DOHH2 (cell line): ENCODE measurements around the gene COG6.

Experiments
- H3F3A ChIP-seq: fragments of 200-600 bp; sonication (generic), shearing (Covaris generic); 2 replicates; pipeline ENCODE4 v1.6.0; 2016; ENCODE audit warnings: antibody characterized with exemption, mild to moderate bottlenecking; ENCODE audit not compliant: control insufficient read depth, insufficient read depth
- H3K27ac ChIP-seq: fragments of 200-600 bp; sonication (generic); 2 replicates; pipeline ENCODE4 v1.5.1; 2014; ENCODE audit warnings: low read depth, mild to moderate bottlenecking, low read length, moderate library complexity
- H3K27me3 ChIP-seq: fragments of 200-600 bp; sonication (generic); 2 replicates; pipeline ENCODE4 v1.6.1; 2014; ENCODE audit warnings: mild to moderate bottlenecking, low read length, mixed read lengths; ENCODE audit not compliant: control insufficient read depth
- H3K36me3 ChIP-seq: fragments of 200-600 bp; sonication (generic); 2 replicates; pipeline ENCODE4 v1.6.1; 2014; ENCODE audit warnings: mild to moderate bottlenecking, low read length, moderate library complexity, mixed read lengths; ENCODE audit not compliant: control insufficient read depth
- H3K4me1 ChIP-seq: fragments of 200-600 bp; sonication (generic); 2 replicates; pipeline ENCODE4 v1.6.1; 2014; ENCODE audit warnings: mild to moderate bottlenecking, low read length, mixed read lengths; ENCODE audit not compliant: control insufficient read depth
- H3K4me2 ChIP-seq: fragments of 200-600 bp; sonication (generic); 2 replicates; pipeline ENCODE4 v1.6.0; 2014; ENCODE audit warnings: mild to moderate bottlenecking, low read length, moderate library complexity
- H3K4me3 ChIP-seq: fragments of 200-600 bp; sonication (generic); 2 replicates; pipeline ENCODE4 v1.5.1; 2014; ENCODE audit warnings: mild to moderate bottlenecking, low read length, mixed read lengths
- H3K79me2 ChIP-seq: fragments of 200-600 bp; sonication (generic); 2 replicates; pipeline ENCODE4 v1.6.1; 2014; ENCODE audit warnings: mild to moderate bottlenecking, low read length, mixed read lengths; ENCODE audit not compliant: control insufficient read depth
- H3K9me2 ChIP-seq: fragments of 200-600 bp; sonication (generic); replicated peaks from 2 replicates; pipeline ENCODE4 v1.6.1; 2014; ENCODE audit warnings: mild to moderate bottlenecking, low read length, mixed read lengths; ENCODE audit not compliant: control insufficient read depth
- H3K9me3 ChIP-seq: fragments of 200-600 bp; sonication (generic); 2 replicates; pipeline ENCODE4 v1.6.1; 2014; ENCODE audit warnings: antibody characterized with exemption, low read length, mixed read lengths; ENCODE audit not compliant: control insufficient read depth, insufficient read depth
- H4K20me1 ChIP-seq: fragments of 200-600 bp; sonication (generic); 2 replicates; pipeline ENCODE4 v1.6.0; 2014; ENCODE audit warnings: low read depth, mild to moderate bottlenecking, antibody characterized with exemption, low read length, moderate library complexity; ENCODE audit not compliant: control insufficient read depth, insufficient read depth
- EZH2phosphoT487 ChIP-seq: fragments of 200-600 bp; sonication (generic); IDR thresholded peaks from 2 replicates; pipeline ENCODE4 v1.6.1; 2017; ENCODE audit warnings: borderline replicate concordance, mild to moderate bottlenecking, antibody characterized with exemption, low read length, moderate library complexity, mixed read lengths
- TF ChIP-seq, protein P1 (sequence below): fragments of 200-600 bp; sonication (generic); IDR thresholded peaks from one replicate; pipeline ENCODE4 v1.5.1; 2014; ENCODE audit warnings: antibody characterized with exemption, mild to moderate bottlenecking, low read depth, low read length; ENCODE audit not compliant: poor library complexity, severe bottlenecking

The COG6 gene

DNA sequence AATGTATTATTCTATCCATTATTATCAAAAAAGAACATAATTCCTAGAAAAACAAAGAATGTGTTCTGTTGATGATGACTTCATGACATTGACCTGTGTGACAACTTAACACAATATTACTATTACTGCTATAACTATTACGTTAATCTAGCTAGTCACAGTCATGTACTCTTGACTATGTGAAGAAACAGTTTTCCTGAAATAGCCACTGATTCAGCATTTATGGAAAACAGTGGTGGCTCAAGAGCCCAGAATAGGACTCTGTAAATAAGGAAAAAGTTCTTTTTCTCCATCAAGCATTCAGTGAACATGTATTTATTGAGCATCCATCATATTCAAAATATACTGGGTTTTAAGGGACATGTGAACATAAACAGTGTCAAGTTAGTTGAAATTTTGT is 93.5 kb downstream of the COG6 start:
- no peaks in the 10 kb centered on the region for H3K27me3 ChIP-seq
- H3F3A ChIP-seq = no peaks in the 10 kb centered on the region
- no peaks in the 10 kb centered on the region for H3K79me2 ChIP-seq
- H4K20me1 ChIP-seq = no peaks in the 10 kb centered on the region
- H3K9me3 ChIP-seq = no peaks in the 10 kb centered on the region
- no peaks in the 10 kb centered on the region for H3K4me1 ChIP-seq
- H3K36me3 ChIP-seq = no peaks in the 10 kb centered on the region
- no peaks in the 10 kb centered on the region for H3K9me2 ChIP-seq
- no peak overlapping the region for H3K4me2 ChIP-seq
- no peak overlapping the region for H3K4me3 ChIP-seq
- no peak overlapping the region for H3K27ac ChIP-seq
- no peak for TF ChIP-seq EZH2phosphoT487
- TF ChIP-seq, protein P1, sequence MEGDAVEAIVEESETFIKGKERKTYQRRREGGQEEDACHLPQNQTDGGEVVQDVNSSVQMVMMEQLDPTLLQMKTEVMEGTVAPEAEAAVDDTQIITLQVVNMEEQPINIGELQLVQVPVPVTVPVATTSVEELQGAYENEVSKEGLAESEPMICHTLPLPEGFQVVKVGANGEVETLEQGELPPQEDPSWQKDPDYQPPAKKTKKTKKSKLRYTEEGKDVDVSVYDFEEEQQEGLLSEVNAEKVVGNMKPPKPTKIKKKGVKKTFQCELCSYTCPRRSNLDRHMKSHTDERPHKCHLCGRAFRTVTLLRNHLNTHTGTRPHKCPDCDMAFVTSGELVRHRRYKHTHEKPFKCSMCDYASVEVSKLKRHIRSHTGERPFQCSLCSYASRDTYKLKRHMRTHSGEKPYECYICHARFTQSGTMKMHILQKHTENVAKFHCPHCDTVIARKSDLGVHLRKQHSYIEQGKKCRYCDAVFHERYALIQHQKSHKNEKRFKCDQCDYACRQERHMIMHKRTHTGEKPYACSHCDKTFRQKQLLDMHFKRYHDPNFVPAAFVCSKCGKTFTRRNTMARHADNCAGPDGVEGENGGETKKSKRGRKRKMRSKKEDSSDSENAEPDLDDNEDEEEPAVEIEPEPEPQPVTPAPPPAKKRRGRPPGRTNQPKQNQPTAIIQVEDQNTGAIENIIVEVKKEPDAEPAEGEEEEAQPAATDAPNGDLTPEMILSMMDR = no peak

DNA sequence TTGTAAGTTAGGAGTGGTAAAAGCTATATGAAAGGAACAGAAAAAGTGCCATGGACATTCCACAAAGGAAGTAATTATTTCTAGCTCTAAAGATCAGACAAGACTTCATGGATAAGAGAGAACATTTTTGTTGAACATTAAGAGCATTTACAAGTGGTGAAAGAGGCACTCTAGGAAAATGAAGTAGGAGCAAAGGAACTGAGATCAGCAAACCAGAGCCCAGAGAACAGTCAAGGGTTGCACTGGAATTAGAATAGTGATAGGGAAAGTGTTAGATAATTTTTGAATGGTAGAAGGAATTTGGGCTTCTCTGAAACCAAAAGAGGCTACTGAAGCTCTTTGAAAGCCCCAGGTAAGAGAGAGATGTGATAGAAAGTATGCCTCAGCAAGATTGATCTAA is 94.1 kb downstream of the COG6 start:
- no peaks in the 10 kb centered on the region for H3K4me1 ChIP-seq
- H3K36me3 ChIP-seq = no peaks in the 10 kb centered on the region
- H3K79me2 ChIP-seq = no peaks in the 10 kb centered on the region
- no peaks in the 10 kb centered on the region for H3K9me3 ChIP-seq
- H3K27me3 ChIP-seq = no peaks in the 10 kb centered on the region
- TF ChIP-seq EZH2phosphoT487 = no peak
- TF ChIP-seq, protein P1 = no peak
- H4K20me1 ChIP-seq = no peaks in the 10 kb centered on the region
- no peaks in the 10 kb centered on the region for H3F3A ChIP-seq
- no peak overlapping the region for H3K4me3 ChIP-seq
- no peak overlapping the region for H3K27ac ChIP-seq
- no peaks in the 10 kb centered on the region for H3K9me2 ChIP-seq
- H3K4me2 ChIP-seq = no peak overlapping the region

DNA sequence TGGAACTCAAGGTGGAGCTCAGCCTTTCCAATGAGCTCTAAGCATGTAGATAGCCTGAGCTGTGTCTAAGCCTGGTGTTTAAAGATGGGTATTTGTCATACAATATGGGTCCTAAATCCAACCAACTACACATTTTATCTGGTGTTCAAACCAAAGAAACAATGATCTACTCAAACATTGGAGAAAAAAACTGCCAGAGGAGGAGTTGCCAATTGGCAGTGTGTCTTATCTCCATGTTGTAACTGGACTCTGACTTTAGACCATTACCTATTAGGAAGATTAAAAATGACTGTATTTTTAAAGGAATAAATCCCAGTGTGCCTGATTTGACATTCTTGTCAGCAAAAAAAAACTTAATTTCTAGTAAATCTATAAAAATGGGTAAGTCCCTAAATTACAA is 96.3 kb downstream of the COG6 start:
- no peaks in the 10 kb centered on the region for H3F3A ChIP-seq
- no peaks in the 10 kb centered on the region for H4K20me1 ChIP-seq
- H3K9me2 ChIP-seq = no peaks in the 10 kb centered on the region
- H3K4me2 ChIP-seq = no peak overlapping the region
- H3K27me3 ChIP-seq = no peaks in the 10 kb centered on the region
- H3K4me1 ChIP-seq = no peaks in the 10 kb centered on the region
- no peak for TF ChIP-seq EZH2phosphoT487
- TF ChIP-seq, protein P1 = no peak
- H3K9me3 ChIP-seq = no peaks in the 10 kb centered on the region
- no peak overlapping the region for H3K27ac ChIP-seq
- no peaks in the 10 kb centered on the region for H3K79me2 ChIP-seq
- H3K4me3 ChIP-seq = no peak overlapping the region
- H3K36me3 ChIP-seq = no peaks in the 10 kb centered on the region

DNA sequence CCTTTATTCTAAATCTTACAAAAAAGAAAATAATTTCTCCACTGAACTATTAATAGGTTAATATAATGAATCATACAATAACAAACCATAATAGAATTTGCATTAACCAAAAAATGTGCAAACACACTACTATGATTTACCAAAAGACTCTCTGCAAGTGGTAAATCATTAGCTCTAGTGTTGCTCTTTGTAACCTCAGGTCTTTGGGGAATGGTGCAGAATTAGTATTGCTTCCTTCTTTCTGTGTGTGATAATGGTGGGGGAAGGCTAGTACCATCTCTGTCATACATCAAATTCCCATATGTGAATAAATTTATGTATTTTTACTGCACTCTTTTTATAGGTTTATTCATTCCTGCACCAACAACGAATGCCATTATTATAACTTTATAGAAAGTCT is 105.1 kb downstream of the COG6 start:
- H3K9me3 ChIP-seq = no peaks in the 10 kb centered on the region
- H3K79me2 ChIP-seq = no peaks in the 10 kb centered on the region
- H3K4me1 ChIP-seq = no peaks in the 10 kb centered on the region
- no peaks in the 10 kb centered on the region for H3K9me2 ChIP-seq
- no peak overlapping the region for H3K27ac ChIP-seq
- no peaks in the 10 kb centered on the region for H3K27me3 ChIP-seq
- no peak overlapping the region for H3K4me3 ChIP-seq
- TF ChIP-seq EZH2phosphoT487 = no peak
- no peaks in the 10 kb centered on the region for H3F3A ChIP-seq
- H3K4me2 ChIP-seq = no peak overlapping the region
- H4K20me1 ChIP-seq = no peaks in the 10 kb centered on the region
- H3K36me3 ChIP-seq = no peaks in the 10 kb centered on the region
